Endodermal cell (in vitro differentiated cells): ENCODE results near the gene CDC42EP3. TPM values are rescaled to one million over a fixed set of nuclear protein-coding genes. Genes with fewer than 3 reads are reported as not detected.

Experiments used
- DNase-seq: peaks from one replicate; pipeline ENCODE4 v3.0.0-alpha.2; 2017
- H3K27ac ChIP-seq: 2 replicates; pipeline ENCODE4 v1.5.1; 2013; ENCODE audit warnings: mild to moderate bottlenecking, low read depth, low read length, moderate library complexity
- H3K27me3 ChIP-seq: 2 replicates; pipeline ENCODE4 v1.6.1; 2013; ENCODE audit warnings: mild to moderate bottlenecking, low read length, moderate library complexity; ENCODE audit not compliant: insufficient read depth, control insufficient read depth, poor library complexity, severe bottlenecking
- H3K36me3 ChIP-seq: 2 replicates; pipeline ENCODE4 v1.7.0; 2013; ENCODE audit warnings: mild to moderate bottlenecking, low read length, moderate library complexity; ENCODE audit not compliant: control insufficient read depth, insufficient read depth
- H3K4me1 ChIP-seq: one replicate; pipeline ENCODE4 v1.7.0; 2013; ENCODE audit warnings: low read length; ENCODE audit not compliant: control insufficient read depth, insufficient read depth
- H3K4me3 ChIP-seq: 2 replicates; pipeline ENCODE4 v1.5.1; 2013; ENCODE audit warnings: mild to moderate bottlenecking, low read length, moderate library complexity
- H3K9ac ChIP-seq: 2 replicates; pipeline ENCODE4 v1.6.1; 2013; ENCODE audit warnings: mild to moderate bottlenecking, low read length, moderate library complexity; ENCODE audit not compliant: poor library complexity, severe bottlenecking; ENCODE audit errors: extremely low read depth
- H3K9me3 ChIP-seq: 2 replicates; pipeline ENCODE4 v1.6.1; 2013; ENCODE audit warnings: mild to moderate bottlenecking, low read length, moderate library complexity; ENCODE audit not compliant: control insufficient read depth
- H3K27ac Mint-ChIP-seq: 2 replicates; pipeline ENCODE4 v1.8.0; 2020; ENCODE audit warnings: mixed read lengths
- H3K27me3 Mint-ChIP-seq: 2 replicates; pipeline ENCODE4 v1.8.0; 2021; ENCODE audit warnings: mild to moderate bottlenecking, mixed read lengths; ENCODE audit not compliant: insufficient read depth
- H3K36me3 Mint-ChIP-seq: 2 replicates; pipeline ENCODE4 v1.8.0; 2020; ENCODE audit warnings: low read depth, mixed read lengths
- H3K4me1 Mint-ChIP-seq: 2 replicates; pipeline ENCODE4 v1.8.0; 2020; ENCODE audit warnings: mixed read lengths
- H3K4me3 Mint-ChIP-seq: 2 replicates; pipeline ENCODE4 v1.8.0; 2020; ENCODE audit warnings: mild to moderate bottlenecking, moderate library complexity, mixed read lengths
- H3K9me3 Mint-ChIP-seq: 2 replicates; pipeline ENCODE4 v1.8.0; 2020; ENCODE audit warnings: mild to moderate bottlenecking, mixed read lengths
- CTCF ChIP-seq: fragments of 200-600 bp; sonication (generic); conservative IDR thresholded peaks from 2 replicates; pipeline ENCODE4 v1.5.0; 2021; ENCODE audit warnings: antibody characterized with exemption, mild to moderate bottlenecking
- WGBS, 2 experiments: methylation state at CpG; one replicate each; pipeline versions ENCODE4 v1.1.5 to v1.1.7; 2013; ENCODE audit warnings: missing lambda C conversion rate in 2 of 2, mixed read lengths in 1 of 2; ENCODE audit not compliant: insufficient coverage in 1 of 2, insufficient read length in 1 of 2; 5-methylcytosine and 5-hydroxymethylcytosine counted together
- total RNA-seq, 2 donors: library from RNA; stranded (reverse); fragmentation: NEBNext Ultra II Directional in 1 of 2; extraction: Animal tissue kit (Norgen Biotek cat#: 25700) in 1 of 2; gene quantifications; 2 replicates in 1 of 2; 3 replicates in 1 of 2; pipeline ENCODE4 v1.2.1, GENCODE V29; 2021

CDC42EP3 gene
- total RNA-seq, 2 donors from 2014 or later, result 26.4 to 30.2 TPM

DNA sequence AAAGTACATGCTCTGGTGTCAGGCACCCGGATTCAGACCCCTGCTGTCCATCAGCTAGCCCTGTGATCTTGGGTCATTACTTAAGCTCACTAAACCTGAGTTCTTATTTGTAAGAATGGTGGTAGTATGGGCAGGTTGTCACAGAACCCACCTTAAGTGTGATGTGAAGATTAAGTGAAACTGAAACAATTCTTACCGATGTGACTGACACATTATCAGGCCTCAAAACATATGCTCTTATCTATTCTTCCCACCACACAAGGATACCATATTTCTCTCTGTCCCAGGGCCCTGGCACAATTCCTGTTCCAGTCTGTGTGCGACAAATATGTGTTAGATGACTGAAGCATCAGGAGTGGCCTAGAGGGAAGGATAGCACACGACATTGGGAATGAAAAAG lies 11.0 kb upstream of the CDC42EP3 start:
- H3K27ac ChIP-seq, result no peak overlapping the region
- H3K9ac ChIP-seq, result no peak overlapping the region
- no peak overlapping the region for H3K4me3 ChIP-seq
- Mint-ChIP-seq H3K9me3 (no peaks in the 10 kb centered on the region), H3K4me3 (no peak overlapping the region), H3K4me1 (peaks cover 9% of the 10 kb centered on the region), H3K27ac (no peak overlapping the region), H3K27me3 (peaks cover 92% of the 10 kb centered on the region), H3K36me3 (no peaks in the 10 kb centered on the region)
- peaks cover 52% of the 10 kb centered on the region for H3K27me3 ChIP-seq
- 62 to 76% methylated on average over 3 to 4 of the region's 4 CpGs for WGBS, 2 experiments
- H3K9me3 ChIP-seq, result no peaks in the 10 kb centered on the region
- no peaks in the 10 kb centered on the region for H3K36me3 ChIP-seq
- H3K4me1 ChIP-seq, result peaks cover 9% of the 10 kb centered on the region
- TF ChIP-seq CTCF, result no peak
- no peak for DNase-seq

GRCh38 chr2:37681587-37681986 lies 10.1 kb upstream of the CDC42EP3 start:
- TF ChIP-seq CTCF, result no peak
- no peaks in the 10 kb centered on the region for H3K36me3 ChIP-seq
- WGBS, 2 experiments, result 83 to 96% methylated on average over 1 of the region's 1 CpG
- H3K4me3 Mint-ChIP-seq, result no peak overlapping the region
- H3K27me3 Mint-ChIP-seq, result peaks cover 94% of the 10 kb centered on the region
- no peaks in the 10 kb centered on the region for H3K9me3 Mint-ChIP-seq
- H3K27ac Mint-ChIP-seq, result no peak overlapping the region
- no peaks in the 10 kb centered on the region for H3K9me3 ChIP-seq
- no peak overlapping the region for H3K27ac ChIP-seq
- peaks cover 9% of the 10 kb centered on the region for H3K4me1 ChIP-seq
- H3K9ac ChIP-seq, result no peak overlapping the region
- H3K4me3 ChIP-seq, result no peak overlapping the region
- no peak for DNase-seq
- H3K27me3 ChIP-seq, result peaks cover 52% of the 10 kb centered on the region
- no peaks in the 10 kb centered on the region for H3K36me3 Mint-ChIP-seq
- H3K4me1 Mint-ChIP-seq, result peaks cover 9% of the 10 kb centered on the region

- Mint-ChIP-seq H3K27me3 (peaks cover 95% of the 10 kb centered on the region), H3K36me3 (no peaks in the 10 kb centered on the region), H3K27ac (no peak overlapping the region), H3K4me3 (no peak overlapping the region), H3K4me1 (peaks cover 22% of the 10 kb centered on the region), H3K9me3 (no peaks in the 10 kb centered on the region)
- Histone ChIP-seq H3K9me3 (no peaks in the 10 kb centered on the region), H3K4me1 (peaks cover 13% of the 10 kb centered on the region), H3K27ac (no peak overlapping the region), H3K36me3 (no peaks in the 10 kb centered on the region), H3K4me3 (no peak overlapping the region), H3K9ac (no peak overlapping the region), H3K27me3 (peaks cover 38% of the 10 kb centered on the region)
- WGBS, 2 experiments, result 78% methylated on average over 2 of the region's 2 CpGs; no CpG with 5 or more reads in 1 of the 2 experiments
- no peak for DNase-seq
- TF ChIP-seq CTCF, result no peak
These were observed 7.7 kb upstream of the CDC42EP3 start for GRCh38 chr2:37679072-37679695.
